ENCODE data around the gene TMEM247.
"Not testable (repeated sequence)": the region's sequence is repeated elsewhere in the genome, so short reads cannot be mapped to it uniquely, and the experiment has no call there.

TMEM247 gene

DNA sequence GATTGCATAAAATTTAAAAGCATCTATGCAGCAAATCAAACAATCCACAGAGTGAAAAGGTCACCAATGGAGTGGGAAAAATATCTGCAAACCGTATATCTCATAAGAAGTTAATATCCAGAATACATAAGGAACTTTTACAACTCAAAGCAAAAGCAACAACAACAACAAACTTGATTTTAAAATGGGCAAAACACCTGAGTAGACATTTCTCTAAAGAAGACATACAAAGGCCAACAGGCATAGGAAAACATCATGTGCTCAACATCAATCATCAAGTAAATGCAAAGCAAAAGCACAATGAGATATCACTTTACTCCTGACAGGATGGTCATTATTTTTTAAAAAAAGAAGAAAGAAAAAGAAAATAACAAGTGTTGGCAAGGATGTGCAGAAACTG, 38.1 kb downstream of the TMEM247 start:
- DNase-seq: no peak

DNA sequence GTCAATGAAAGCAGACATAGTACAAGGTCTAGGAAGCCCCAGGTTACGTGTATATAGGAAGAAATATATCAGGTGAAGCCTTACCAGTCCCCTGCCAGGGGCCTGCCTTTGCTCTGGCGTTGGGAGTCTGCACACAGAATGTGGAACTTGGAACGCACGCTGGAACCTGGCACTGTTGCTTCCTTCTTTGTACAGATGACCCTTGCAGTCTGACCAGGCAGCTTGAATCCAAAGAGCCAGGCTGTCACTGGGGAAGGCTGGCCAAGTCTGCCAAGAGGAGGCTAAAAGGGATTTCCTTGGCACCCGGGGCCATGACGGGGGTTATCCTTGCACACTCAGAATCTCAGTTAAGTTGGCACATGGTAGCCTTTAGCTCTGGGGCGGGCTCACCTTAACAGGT, 39.5 kb downstream of the TMEM247 start:
- no peak for DNase-seq

DNA sequence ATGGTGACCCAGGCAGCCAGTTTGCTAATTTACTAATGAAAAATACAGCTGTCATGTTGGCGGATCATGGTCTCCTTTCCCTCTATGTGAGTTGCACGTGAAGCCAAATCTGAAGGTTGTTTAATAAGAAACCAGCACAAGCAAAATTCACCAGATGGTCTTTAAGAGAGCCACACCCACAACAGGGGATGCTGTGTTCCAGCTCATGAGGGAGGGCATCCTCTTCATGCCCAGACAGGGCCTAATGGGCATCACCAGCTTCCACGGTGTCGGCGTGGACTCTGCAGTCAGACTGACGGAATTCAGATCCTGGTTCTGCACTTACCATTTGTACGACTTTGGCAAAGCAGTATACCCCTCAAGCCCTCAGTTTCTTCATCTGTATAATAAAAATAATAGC, 39.9 kb downstream of the TMEM247 start:
- DNase-seq: no peak

DNA sequence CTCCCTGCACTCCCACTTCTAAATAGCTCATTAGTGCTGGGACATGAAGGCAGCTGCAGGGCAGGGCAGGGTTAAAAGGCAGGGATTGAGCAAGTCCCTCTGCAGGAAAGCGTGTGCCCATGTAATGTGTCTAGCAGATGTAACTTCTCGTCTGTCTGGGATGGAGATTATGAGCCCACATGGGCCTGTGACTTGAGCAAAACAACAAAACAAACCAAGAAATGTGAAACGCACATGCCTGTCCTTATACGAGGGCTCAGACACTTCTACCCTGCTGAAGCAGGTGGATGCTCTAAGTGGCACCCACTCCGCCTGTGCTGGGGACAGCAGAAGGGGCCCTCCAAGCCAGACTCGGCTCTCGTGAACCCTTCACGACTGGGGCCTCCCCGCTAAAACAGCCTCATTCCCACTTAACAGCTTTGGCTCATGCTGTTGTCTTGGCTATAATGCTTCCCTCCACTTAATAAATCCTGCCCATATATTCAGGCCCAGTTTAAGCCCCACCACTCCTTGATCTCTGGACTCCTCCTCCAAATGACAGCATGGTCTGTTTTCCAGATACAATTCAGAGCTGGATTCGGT, 40.9 kb downstream of the TMEM247 start:
- DNase-seq: no peak

DNA sequence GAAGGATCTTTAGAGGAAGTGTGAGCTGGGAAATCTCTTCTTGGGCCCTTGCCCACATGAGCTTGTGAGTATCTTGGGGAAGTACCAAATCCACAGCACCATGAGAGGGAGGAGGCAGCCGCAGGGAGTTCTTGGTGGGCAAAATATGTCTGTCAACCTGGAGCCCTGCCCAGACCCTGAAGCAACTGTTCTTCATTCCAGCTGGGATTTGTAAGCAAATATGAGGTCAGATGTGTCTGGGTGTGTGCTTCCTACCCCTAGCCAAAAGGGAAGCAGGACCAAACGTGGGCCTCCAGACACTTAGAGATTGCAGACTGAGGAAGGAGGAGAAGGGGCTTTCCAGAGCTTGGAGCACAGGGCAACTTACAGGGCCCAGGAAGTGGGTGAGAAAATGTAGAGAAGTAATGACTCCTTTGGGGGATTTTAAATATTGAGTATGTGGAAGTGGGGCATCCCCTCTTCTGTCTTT, 41.9 kb downstream of the TMEM247 start:
- DNase-seq: no peak

DNA sequence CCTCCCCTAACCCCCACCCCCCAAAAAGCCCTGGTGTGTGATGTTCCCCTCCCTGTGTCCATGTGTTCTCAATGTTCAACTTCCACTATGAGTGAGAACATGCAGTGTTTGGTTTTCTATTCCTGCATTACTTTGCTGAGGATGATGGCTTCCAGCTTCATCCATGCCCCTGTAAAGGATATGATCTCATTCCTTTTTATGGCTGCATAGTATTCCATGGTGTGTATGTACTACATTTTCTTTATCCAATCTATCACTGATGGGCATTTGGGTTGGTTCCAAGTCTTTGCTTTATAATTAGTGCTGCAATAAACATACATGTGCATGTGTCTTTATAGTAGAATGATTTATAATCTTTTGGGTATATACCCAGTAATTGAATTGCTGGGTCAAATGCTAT, 43.0 kb downstream of the TMEM247 start:
- DNase-seq: not testable (repeated sequence)

DNA sequence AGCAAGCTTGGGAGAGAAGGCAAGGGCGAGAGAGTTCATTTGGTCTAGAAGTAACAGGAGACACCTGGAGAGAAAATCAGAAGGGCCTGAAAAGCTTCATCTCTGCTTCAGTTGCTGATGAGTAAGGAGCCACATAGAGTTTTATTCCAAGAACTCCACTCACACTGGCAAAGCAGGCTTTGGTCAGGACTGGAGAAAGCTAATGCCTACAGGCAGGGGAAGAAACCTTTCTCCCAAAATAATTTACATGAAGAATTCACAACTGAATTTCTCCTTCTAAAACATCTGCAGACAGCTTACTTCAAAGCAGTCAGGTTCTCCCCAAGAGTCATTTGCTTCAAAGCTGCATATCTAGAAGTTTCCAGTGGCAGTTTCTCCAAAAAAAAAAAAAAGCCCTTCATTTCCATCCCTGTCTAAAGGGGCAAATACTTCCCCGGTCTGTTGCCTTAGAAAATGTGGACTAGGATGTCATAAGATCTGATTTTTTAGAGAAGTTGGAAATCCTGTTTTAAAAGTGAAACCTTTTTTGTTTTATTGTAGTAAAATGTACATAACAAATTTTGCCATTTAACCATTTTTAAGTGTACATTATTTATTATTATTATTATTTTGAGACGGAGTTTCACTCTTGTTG, 46.3 kb downstream of the TMEM247 start:
- DNase-seq: no peak

DNA sequence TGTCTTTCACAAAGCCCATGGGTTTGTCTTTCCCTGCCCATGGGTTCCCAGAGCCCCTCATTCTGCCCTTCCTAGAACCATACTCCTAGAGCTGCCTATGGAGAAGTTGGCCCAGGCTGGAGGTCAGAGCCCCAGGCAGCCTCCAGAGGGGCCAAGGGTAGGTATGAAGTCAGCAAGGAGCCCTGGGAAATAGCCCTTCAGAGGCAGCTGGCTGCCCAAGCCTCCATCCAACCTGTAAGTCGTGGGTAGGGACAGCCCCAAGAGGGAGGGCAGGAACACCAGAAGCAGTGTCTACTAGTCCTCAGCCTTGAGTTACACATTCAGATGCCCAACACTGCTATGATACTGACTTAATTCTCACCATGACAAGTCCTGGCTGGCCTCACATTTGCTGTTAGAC, 49.5 kb downstream of the TMEM247 start:
- no peak for DNase-seq

DNA sequence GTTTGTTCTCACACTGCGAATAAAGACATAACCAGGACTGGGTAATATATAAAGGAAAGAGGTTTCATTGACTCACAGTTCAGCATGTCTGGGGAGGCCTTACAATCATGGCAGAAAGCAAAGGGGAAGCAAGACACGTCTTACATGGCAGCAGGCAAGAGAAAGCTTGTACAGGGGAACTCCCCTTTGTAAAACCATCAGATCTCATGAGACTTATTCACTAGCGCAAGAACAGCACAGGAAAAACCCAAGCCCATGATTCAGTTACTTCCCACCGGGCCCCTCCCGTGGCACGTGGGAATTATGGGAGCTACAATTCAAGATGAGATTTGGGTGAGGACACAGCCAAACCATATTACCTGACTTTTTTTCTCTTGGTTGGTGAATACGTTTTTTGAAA, 51.3 kb downstream of the TMEM247 start:
- DNase-seq: no peak

DNA sequence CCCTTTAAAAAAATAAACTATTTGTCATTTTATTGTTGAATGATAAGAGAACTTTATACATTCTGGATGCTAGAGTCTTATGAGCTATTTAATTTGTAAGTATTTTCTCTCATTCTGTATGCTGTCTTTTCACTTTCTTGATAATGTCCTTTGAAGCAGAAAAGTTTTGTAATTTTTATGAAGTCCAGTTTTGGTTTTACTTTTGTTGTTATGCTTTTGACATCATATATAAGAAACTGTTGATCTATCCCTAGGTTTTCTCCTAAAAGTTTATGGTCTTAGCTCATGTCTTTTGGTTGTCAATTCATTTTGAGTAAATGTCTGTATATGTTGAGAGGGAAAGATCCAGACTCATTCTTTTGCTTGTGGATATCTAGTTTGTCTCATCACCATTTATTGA, 52.5 kb downstream of the TMEM247 start:
- no peak for DNase-seq
